H1 (cell line): ENCODE measurements around the gene EMID1. TPM values are rescaled to one million over a fixed set of nuclear protein-coding genes. Genes with fewer than 3 reads are reported as not detected.

Source experiments
- CTCF ChIA-PET: fragments of 300-600 bp; sonication (Branson Sonifier 250); formaldehyde crosslinking; loops from one replicate; lab custom pipeline; 2021; ENCODE audit not compliant: partially characterized antibody; lab: Charles Lee
- POLR2A ChIA-PET: fragments of 300-600 bp; sonication (Branson Sonifier 250); formaldehyde crosslinking; loops from one replicate; lab custom pipeline; 2021; ENCODE audit warnings: inconsistent platforms; ENCODE audit not compliant: partially characterized antibody; lab: Charles Lee
- DNase-seq, 2 experiments: peaks; one replicate each; pipeline versions ENCODE4 v3.0.0 to v3.0.0-alpha.2; 2010 to 2022; ENCODE audit warnings: low spot score in 2 of 2, low read depth in 1 of 2, mixed read lengths in 1 of 2
- FAIRE-seq: peaks from 2 replicates; lab custom pipeline; 2011; peaks lifted over from hg19 to GRCh38; lab: Jason Lieb, UNC
- H2AFZ ChIP-seq: 2 replicates; pipeline ENCODE4 v1.8.1; 2012; ENCODE audit warnings: low read length, inconsistent platforms
- H2AK5ac ChIP-seq: 2 replicates; pipeline ENCODE4 v1.6.1; 2013; ENCODE audit warnings: low read depth, low read length
- H2BK120ac ChIP-seq: replicated peaks from 2 replicates; pipeline ENCODE3; 2013; ENCODE audit warnings: low read depth, low read length, inconsistent platforms
- H2BK12ac ChIP-seq: 2 replicates; pipeline ENCODE4 v1.6.1; 2013; ENCODE audit warnings: low read depth, low read length
- H2BK15ac ChIP-seq: 2 replicates; pipeline ENCODE4 v1.6.1; 2013; ENCODE audit warnings: low read length
- H2BK20ac ChIP-seq: 2 replicates; pipeline ENCODE4 v1.6.1; 2013; ENCODE audit warnings: low read length
- H2BK5ac ChIP-seq: 2 replicates; pipeline ENCODE4 v1.6.1; 2013; ENCODE audit warnings: low read depth, low read length
- H3K14ac ChIP-seq: 2 replicates; pipeline ENCODE4 v1.6.1; 2013; ENCODE audit warnings: inconsistent platforms; ENCODE audit not compliant: insufficient read length
- H3K18ac ChIP-seq: 2 replicates; pipeline ENCODE4 v1.6.1; 2013; ENCODE audit warnings: low read length; ENCODE audit errors: extremely low read depth
- H3K23ac ChIP-seq: 2 replicates; pipeline ENCODE4 v1.6.1; 2013; ENCODE audit warnings: inconsistent platforms; ENCODE audit not compliant: insufficient read length
- H3K23me2 ChIP-seq: 2 replicates; pipeline ENCODE4 v1.6.1; 2013; ENCODE audit warnings: low read depth, low read length
- H3K27ac ChIP-seq: 2 replicates; pipeline ENCODE4 v1.6.1; 2011; ENCODE audit warnings: low read depth, low read length, inconsistent platforms
- H3K27me3 ChIP-seq, 4 experiments: replicated peaks in 1 of 4; 1 replicate in 1 of 4; 2 replicates in 3 of 4; pipeline versions ENCODE4 v1.6.1 to v1.8.1; 2011 to 2013; ENCODE audit warnings: low read length in 3 of 4, mild to moderate bottlenecking in 3 of 4, inconsistent platforms in 2 of 4, mixed read lengths in 2 of 4, moderate library complexity in 1 of 4; ENCODE audit not compliant: control insufficient read depth in 3 of 4, insufficient read depth in 3 of 4; ENCODE audit errors: extremely low read depth in 1 of 4
- H3K36me3 ChIP-seq, 4 experiments: 2 replicates each; pipeline versions ENCODE4 v1.6.1 to v1.8.1; 2011 to 2013; ENCODE audit warnings: mild to moderate bottlenecking in 4 of 4, low read length in 3 of 4, moderate library complexity in 2 of 4, control low read depth in 1 of 4, inconsistent platforms in 1 of 4; ENCODE audit not compliant: insufficient read depth in 4 of 4, control insufficient read depth in 2 of 4
- H3K4ac ChIP-seq: replicated peaks from 2 replicates; pipeline ENCODE3; 2013; ENCODE audit warnings: low read length, low read depth, mixed read lengths, inconsistent platforms; ENCODE audit not compliant: insufficient read length
- H3K4me1 ChIP-seq, 4 experiments: replicated peaks in 1 of 4; 1 replicate in 1 of 4; 2 replicates in 3 of 4; pipeline versions ENCODE4 v1.6.1 to v1.8.1; 2011 to 2013; ENCODE audit warnings: low read length in 3 of 4, inconsistent platforms in 2 of 4, mixed read lengths in 1 of 4; ENCODE audit not compliant: insufficient read depth in 4 of 4, control insufficient read depth in 3 of 4
- H3K4me2 ChIP-seq, 2 experiments: 2 replicates each; pipeline versions ENCODE4 v1.6.1 to v1.8.1; 2011 to 2013; ENCODE audit warnings: low read depth in 2 of 2, low read length in 2 of 2, control low read depth in 1 of 2, inconsistent platforms in 1 of 2, mild to moderate bottlenecking in 1 of 2; ENCODE audit not compliant: insufficient read depth in 1 of 2
- H3K4me3 ChIP-seq, 4 experiments: fragments of 200-600, 300-600 bp in 1 of 4; sonication (generic), shearing (Covaris generic), sonication (Bioruptor Twin) in 1 of 4; 2 replicates each; pipeline versions ENCODE4 v1.5.1 to v1.8.1; 2011 to 2016; ENCODE audit warnings: low read length in 4 of 4, low read depth in 3 of 4, control low read depth in 2 of 4, inconsistent platforms in 2 of 4, mild to moderate bottlenecking in 2 of 4, mixed read lengths in 1 of 4, moderate library complexity in 1 of 4; ENCODE audit not compliant: insufficient read depth in 2 of 4; ENCODE audit errors: extremely low read depth in 1 of 4
- H3K56ac ChIP-seq: replicated peaks from 2 replicates; pipeline ENCODE3; 2013; ENCODE audit warnings: low read depth, mild to moderate bottlenecking, mixed read lengths, low read length, inconsistent platforms; ENCODE audit not compliant: insufficient read length
- H3K79me1 ChIP-seq: 2 replicates; pipeline ENCODE4 v1.6.1; 2013; ENCODE audit warnings: low read depth, low read length, control low read depth
- H3K79me2 ChIP-seq, 2 experiments: 2 replicates each; pipeline versions ENCODE4 v1.6.1 to v1.8.1; 2012 to 2013; ENCODE audit warnings: low read length in 2 of 2, mild to moderate bottlenecking in 2 of 2, inconsistent platforms in 1 of 2; ENCODE audit not compliant: insufficient read depth in 2 of 2, control insufficient read depth in 1 of 2
- H3K9ac ChIP-seq, 4 experiments: replicated peaks in 1 of 4; 1 replicate in 1 of 4; 2 replicates in 3 of 4; pipeline versions ENCODE4 v1.6.1 to v1.8.1; 2011 to 2013; ENCODE audit warnings: low read depth in 3 of 4, low read length in 3 of 4, control low read depth in 2 of 4, mild to moderate bottlenecking in 2 of 4, moderate library complexity in 2 of 4, inconsistent platforms in 1 of 4; ENCODE audit errors: extremely low read depth in 1 of 4
- H3K9me3 ChIP-seq, 2 experiments: 2 replicates each; pipeline versions ENCODE4 v1.6.1 to v1.8.1; 2012 to 2013; ENCODE audit warnings: mild to moderate bottlenecking in 2 of 2, moderate library complexity in 2 of 2, control low read depth in 1 of 2, inconsistent platforms in 1 of 2, low read depth in 1 of 2, low read length in 1 of 2, mixed read lengths in 1 of 2; ENCODE audit not compliant: insufficient read depth in 2 of 2
- H4K20me1 ChIP-seq, 2 experiments: replicated peaks in 1 of 2; 2 replicates each; pipeline versions ENCODE3 to v1.8.1; 2011 to 2013; ENCODE audit warnings: inconsistent platforms in 2 of 2, low read length in 2 of 2, mild to moderate bottlenecking in 1 of 2; ENCODE audit not compliant: insufficient read depth in 2 of 2, control insufficient read depth in 1 of 2
- H4K5ac ChIP-seq: 2 replicates; pipeline ENCODE4 v1.6.1; 2013; ENCODE audit warnings: low read length, low read depth, mixed read lengths, inconsistent platforms; ENCODE audit not compliant: insufficient read length
- H4K8ac ChIP-seq: 2 replicates; pipeline ENCODE4 v1.8.0; 2013; ENCODE audit warnings: mild to moderate bottlenecking, moderate library complexity, low read length, inconsistent platforms; ENCODE audit not compliant: insufficient read depth; ENCODE audit errors: extremely low read depth
- H4K91ac ChIP-seq: replicated peaks from 2 replicates; pipeline ENCODE3; 2013; ENCODE audit warnings: low read length, mixed read lengths, inconsistent platforms; ENCODE audit not compliant: insufficient read length
- ASH2L ChIP-seq: fragments of 200-600, 300-600 bp; sonication (generic); IDR thresholded peaks from one replicate; pipeline ENCODE4 v1.7.1; 2017; ENCODE audit warnings: low read length
- POLR2AphosphoS5 ChIP-seq: IDR thresholded peaks from 2 replicates; pipeline ENCODE4 v1.6.1; 2011; ENCODE audit warnings: low read depth, low read length
- TAF7 ChIP-seq: optimal IDR thresholded peaks from 2 replicates; pipeline ENCODE3; 2011; ENCODE audit warnings: low read depth, mild to moderate bottlenecking, inconsistent platforms, low read length, moderate library complexity, borderline replicate concordance
- TCF12 ChIP-seq: IDR thresholded peaks from 2 replicates; pipeline ENCODE4 v1.6.1; 2011; ENCODE audit warnings: low read depth, mild to moderate bottlenecking, low read length
- WGBS, 2 experiments: shearing (Covaris generic) in 1 of 2; methylation state at CpG; one replicate each; pipeline versions ENCODE4 v1.1.6 to v1.1.7; 2013 to 2015; ENCODE audit warnings: low lambda C conversion rate in 2 of 2, mixed read lengths in 2 of 2, inconsistent platforms in 1 of 2, low coverage in 1 of 2, missing lambda C conversion rate in 1 of 2; ENCODE audit not compliant: insufficient replicate concordance in 2 of 2, insufficient coverage in 1 of 2, insufficient read length in 1 of 2; ENCODE audit errors: extremely low coverage in 1 of 2, missing lambda C conversion rate in 1 of 2; 5-methylcytosine and 5-hydroxymethylcytosine counted together
- long read RNA-seq, 2 experiments: library from RNA in 1 of 2; library from capped mRNA in 1 of 2; stranded (forward); transcript quantifications; one replicate each; pipeline ENCODE4 v2.0.0, GENCODE V29; 2021; ENCODE audit warnings: inconsistent platforms in 1 of 2
- polyA minus RNA-seq, 3 experiments: library from RNA; depleted of rRNA, polyadenylated mRNA; stranded (reverse); fragments of >200 nt; gene quantifications; 1 replicate in 2 of 3; 2 replicates in 1 of 3; pipeline ENCODE4 v1.2.3, GENCODE V29; 2011
- polyA plus RNA-seq, 7 experiments: library from polyadenylated mRNA; depleted of rRNA in 3 of 7; stranded (reverse) in 5 of 7; unstranded in 2 of 7; fragments of >200 nt in 5 of 7; fragments of 200-250 nt in 2 of 7; gene quantifications; 1 replicate in 5 of 7; 2 replicates in 1 of 7; 4 replicates in 1 of 7; pipeline versions ENCODE4 v1.2.1 to v1.2.3, GENCODE V29; 2011 to 2013; ENCODE audit warnings: missing spikeins in 2 of 7, mixed read lengths in 2 of 7
- total RNA-seq: library from RNA; stranded (reverse); fragmentation: NEBNext Ultra II Directional; extraction: Animal tissue kit (Norgen Biotek cat#: 25700); gene quantifications from 2 replicates; pipeline ENCODE4 v1.2.1, GENCODE V29; 2021
- TF ChIP-seq, protein P1 (sequence below), 3 experiments: IDR thresholded peaks; 1 replicate in 2 of 3; 2 replicates in 1 of 3; pipeline versions ENCODE4 v1.5.1 to v1.6.1; 2011; ENCODE audit warnings: low read length in 3 of 3, mild to moderate bottlenecking in 3 of 3, inconsistent platforms in 2 of 3, low read depth in 1 of 3, moderate library complexity in 1 of 3; ENCODE audit not compliant: insufficient read depth in 1 of 3; ENCODE audit errors: control extremely low read depth in 1 of 3

The EMID1 gene
- total RNA-seq, result 3.8 and 3.9 TPM in 2 replicates
- polyA plus RNA-seq (2011; rRNA removed), result 7.4 and 11.1 TPM in 2 replicates
- 10.7 TPM for polyA plus RNA-seq (2011; cell fraction: cytosol; rRNA removed)
- 27.1 TPM for polyA plus RNA-seq (2011; cell fraction: nucleus; rRNA removed)
- polyA plus RNA-seq (2012, experiment 1 of 2), result 3.3 to 7.5 TPM (median 6.0 TPM) in 4 replicates
- polyA plus RNA-seq (2012, experiment 2 of 2), result 3.9 TPM
- 3.5 TPM for polyA plus RNA-seq (2013, experiment 1 of 2)
- polyA plus RNA-seq (2013, experiment 2 of 2), result 3.6 TPM
- 7.1 and 9.3 TPM in 2 replicates for polyA minus RNA-seq (2011; rRNA and poly(A)+ RNA removed)
- 7.9 TPM for polyA minus RNA-seq (2011; cell fraction: cytosol; rRNA and poly(A)+ RNA removed)
- polyA minus RNA-seq (2011; cell fraction: nucleus; rRNA and poly(A)+ RNA removed), result 12.0 TPM
- long read RNA-seq, experiment 1, partial matches to known transcripts, result 0 of 2 reads
- long read RNA-seq, experiment 1, other reads (novel, unspliced or antisense), result 2 of 2 reads
- long read RNA-seq, experiment 2, partial matches to known transcripts, result 3 of 3 reads
- long read RNA-seq, experiment 2, other reads (novel, unspliced or antisense), result 0 of 3 reads

DNA sequence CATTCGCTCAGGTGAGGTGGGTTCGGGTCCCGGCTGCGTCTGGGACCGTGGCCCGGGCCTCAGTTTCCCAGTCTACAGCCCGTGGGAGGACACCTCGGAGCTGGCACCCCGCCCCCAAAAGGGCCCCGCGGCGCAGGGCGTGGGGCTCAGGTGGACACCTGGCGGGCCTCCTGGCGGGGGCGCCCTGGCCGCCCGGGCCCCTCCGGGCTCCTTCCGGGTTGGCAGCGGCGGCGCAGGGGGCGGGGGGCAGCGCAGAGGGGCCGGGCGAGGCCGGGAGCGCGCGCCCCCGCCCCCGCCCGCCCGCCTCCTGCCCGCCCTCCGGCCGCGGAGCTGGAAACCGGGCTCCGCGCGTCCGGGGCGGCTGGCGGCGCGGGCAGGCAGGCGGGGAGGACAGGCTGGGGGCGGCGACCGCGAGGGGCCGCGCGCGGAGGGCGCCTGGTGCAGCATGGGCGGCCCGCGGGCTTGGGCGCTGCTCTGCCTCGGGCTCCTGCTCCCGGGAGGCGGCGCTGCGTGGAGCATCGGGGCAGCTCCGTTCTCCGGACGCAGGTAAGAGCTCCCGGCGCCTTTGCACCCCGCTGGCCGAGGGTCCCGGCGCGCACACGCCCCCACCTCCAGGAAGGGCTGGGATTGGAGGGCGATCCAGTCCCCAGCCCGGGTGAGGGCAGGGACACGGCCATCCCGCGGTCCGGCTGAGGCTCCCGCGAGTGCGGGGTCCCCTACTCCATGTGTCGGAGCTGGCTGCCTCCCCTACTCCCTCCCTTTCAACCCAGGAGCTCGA lies at the start of gene EMID1:
Gene EMID1 (plus strand): TSS at position 303 of the 778 bp plus-strand sequence. CDS start 143 bp downstream, at position 446.
- WGBS, 2 experiments, result 20% methylated on average over 14 of the region's 90 CpGs; no CpG with 5 or more reads in 1 of the 2 experiments
- Histone ChIP-seq H2BK20ac (no peak within 1 kb of the TSS), H3K4ac (no peak within 1 kb of the TSS), H3K23me2 (peaks cover 4% of the 10 kb centered on the region; the same call in 1 of the 2 replicates), H3K79me1 (no peaks in the 10 kb centered on the region), H2BK5ac (no peak within 1 kb of the TSS), H3K14ac (no peak within 1 kb of the TSS), H2BK120ac (no peak within 1 kb of the TSS), H3K9ac (peak within 1 kb of the TSS in 3 of 4 experiments; percentile 35 to 73 (median 53); a peak in 4 of 7 replicates), H4K5ac (no peak within 1 kb of the TSS), H4K91ac (peak within 1 kb of the TSS; percentile 58), H3K4me2 (peak within 1 kb of the TSS; percentile 63 to 89), H3K79me2 (no peaks in the 10 kb centered on the region), H4K20me1 (no peaks in the 10 kb centered on the region), H2BK15ac (peak within 1 kb of the TSS; percentile 94; the same call in 1 of the 2 replicates), H2BK12ac (0 out of 2 replicates have a peak within 1 kb of the TSS, but pooled peaks have one; percentile 27), H3K18ac (peak within 1 kb of the TSS; percentile 96), H4K8ac (peak within 1 kb of the TSS; percentile 84), H3K27ac (no peak within 1 kb of the TSS), H3K4me1 (peaks cover 3 to 24% (median 7%) of the 10 kb centered on the region in 4 experiments), H3K9me3 (no peaks in the 10 kb centered on the region), H3K27me3 (peaks cover 0 to 12% (median 3%) of the 10 kb centered on the region in 4 experiments; a peak in 5 of 7 replicates), H3K36me3 (no peaks in the 10 kb centered on the region), H3K4me3 (peak within 1 kb of the TSS; percentile 49 to 81 (median 58)), H3K56ac (no peak within 1 kb of the TSS), H2AFZ (peak within 1 kb of the TSS; percentile 73; the same call in 1 of the 2 replicates), H3K23ac (no peak within 1 kb of the TSS), H2AK5ac (peak within 1 kb of the TSS; percentile 88)
- DNase-seq (peak in 1 of 2 experiments; percentile 77), FAIRE-seq (no peak)
- ChIA-PET CTCF (interaction anchor here (0.6 to 6.7 kb wide), 12 partner anchors 9 to 344 kb away, joined by 3 to 84 read pairs (median 4); no protein-coding TSS in a partner anchor), POLR2A (interaction anchor here (1.0 to 3.5 kb wide), 11 partner anchors 15 to 151 kb away, joined by 3 to 11 read pairs (median 5); partner anchors contain the start of genes EWSR1 and RHBDD3)
- TF ChIP-seq POLR2AphosphoS5 (no peak), TCF12 (no peak), ASH2L (peak; percentile 45), TAF7 (no peak)
- TF ChIP-seq, protein P1, sequence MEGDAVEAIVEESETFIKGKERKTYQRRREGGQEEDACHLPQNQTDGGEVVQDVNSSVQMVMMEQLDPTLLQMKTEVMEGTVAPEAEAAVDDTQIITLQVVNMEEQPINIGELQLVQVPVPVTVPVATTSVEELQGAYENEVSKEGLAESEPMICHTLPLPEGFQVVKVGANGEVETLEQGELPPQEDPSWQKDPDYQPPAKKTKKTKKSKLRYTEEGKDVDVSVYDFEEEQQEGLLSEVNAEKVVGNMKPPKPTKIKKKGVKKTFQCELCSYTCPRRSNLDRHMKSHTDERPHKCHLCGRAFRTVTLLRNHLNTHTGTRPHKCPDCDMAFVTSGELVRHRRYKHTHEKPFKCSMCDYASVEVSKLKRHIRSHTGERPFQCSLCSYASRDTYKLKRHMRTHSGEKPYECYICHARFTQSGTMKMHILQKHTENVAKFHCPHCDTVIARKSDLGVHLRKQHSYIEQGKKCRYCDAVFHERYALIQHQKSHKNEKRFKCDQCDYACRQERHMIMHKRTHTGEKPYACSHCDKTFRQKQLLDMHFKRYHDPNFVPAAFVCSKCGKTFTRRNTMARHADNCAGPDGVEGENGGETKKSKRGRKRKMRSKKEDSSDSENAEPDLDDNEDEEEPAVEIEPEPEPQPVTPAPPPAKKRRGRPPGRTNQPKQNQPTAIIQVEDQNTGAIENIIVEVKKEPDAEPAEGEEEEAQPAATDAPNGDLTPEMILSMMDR (IDR thresholded peaks at IDR 0.05; ENCODE audit: control extremely low read depth in 1 of 3, insufficient read depth in 1 of 3, low read depth in 1 of 3, low read length in 3 of 3), result 0 out of 4 replicates have a peak, but pooled peaks of 1 of the 3 experiments have one; percentile 2
